ENCODE results near the gene MCUB.
A peak's percentile ranks its signal among the peaks of the same experiment; 100 is the strongest.
"Not testable (repeated sequence)": the region's sequence is repeated elsewhere in the genome, so short reads cannot be mapped to it uniquely, and the experiment has no call there.

The MCUB gene

DNA sequence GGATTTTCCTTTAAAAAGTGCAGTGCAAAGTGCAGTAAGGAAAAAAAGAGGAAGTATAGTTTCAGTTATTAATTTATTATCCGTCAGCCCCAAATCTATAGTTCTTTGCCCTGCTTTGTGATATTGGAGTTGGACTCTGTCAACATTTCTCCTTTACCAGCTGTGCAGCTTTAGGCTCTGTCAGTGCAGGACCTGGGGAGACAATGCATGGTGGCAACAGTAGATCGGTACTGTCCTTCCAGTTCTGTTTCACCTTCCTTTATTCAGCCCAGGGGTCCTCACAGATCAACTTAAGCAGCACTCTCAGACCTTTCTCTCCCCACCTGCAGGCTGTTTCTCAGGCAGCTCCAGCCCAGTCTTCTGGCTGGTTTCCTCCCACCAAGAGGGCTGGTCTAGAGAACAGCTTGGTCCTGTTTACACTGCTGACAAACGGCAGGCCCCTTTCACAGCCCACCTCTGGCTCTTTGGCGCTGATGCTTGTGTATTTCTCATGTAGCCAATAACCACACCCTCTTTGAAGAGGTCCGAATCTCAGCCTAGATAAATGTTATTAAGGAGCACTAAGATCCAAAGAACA lies 71.6 kb downstream of the MCUB start:
- DNase-seq, result no peak

- DNase-seq, result no peak
These were observed 80.6 kb downstream of the MCUB start for GRCh38 chr4:109640644-109641043.

DNA sequence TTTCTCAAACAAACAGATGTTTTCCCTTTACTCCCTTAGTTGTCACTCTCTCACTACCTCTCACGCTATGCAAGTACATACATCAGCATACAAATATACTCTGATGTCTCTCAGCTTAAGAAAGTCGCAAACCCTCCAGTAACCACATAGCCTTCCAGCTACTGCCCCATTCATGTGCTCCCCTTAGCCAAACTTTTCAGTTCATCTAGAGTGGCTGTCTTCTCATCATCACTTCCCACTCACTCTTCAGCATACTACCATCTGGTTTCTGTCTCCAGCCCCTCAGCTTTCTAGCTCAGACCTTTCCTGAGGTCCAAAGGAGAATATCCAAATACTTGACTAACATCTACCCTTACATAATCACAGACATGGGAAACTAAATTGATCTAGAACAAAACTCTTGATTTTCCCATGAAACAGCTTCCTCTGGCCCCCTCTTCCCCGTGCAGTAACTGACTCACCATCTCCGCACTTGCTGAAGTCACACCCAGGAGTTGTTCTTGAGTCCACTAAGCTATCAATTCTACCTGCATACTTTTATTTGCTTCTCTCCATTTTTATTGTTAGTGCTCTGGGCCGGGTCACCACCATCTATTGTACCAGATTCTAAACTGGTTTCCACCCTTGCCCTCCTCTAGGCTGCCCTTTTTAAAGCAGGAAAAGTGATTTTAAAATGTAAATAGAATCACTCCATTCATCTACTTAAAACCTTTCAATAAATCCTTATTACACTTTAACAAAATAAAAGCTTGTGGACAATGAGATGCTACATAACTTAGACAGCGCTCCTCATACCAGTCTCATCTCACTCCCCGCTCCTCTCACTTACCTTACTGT lies 86.0 kb downstream of the MCUB start:
- no peak for DNase-seq

DNA sequence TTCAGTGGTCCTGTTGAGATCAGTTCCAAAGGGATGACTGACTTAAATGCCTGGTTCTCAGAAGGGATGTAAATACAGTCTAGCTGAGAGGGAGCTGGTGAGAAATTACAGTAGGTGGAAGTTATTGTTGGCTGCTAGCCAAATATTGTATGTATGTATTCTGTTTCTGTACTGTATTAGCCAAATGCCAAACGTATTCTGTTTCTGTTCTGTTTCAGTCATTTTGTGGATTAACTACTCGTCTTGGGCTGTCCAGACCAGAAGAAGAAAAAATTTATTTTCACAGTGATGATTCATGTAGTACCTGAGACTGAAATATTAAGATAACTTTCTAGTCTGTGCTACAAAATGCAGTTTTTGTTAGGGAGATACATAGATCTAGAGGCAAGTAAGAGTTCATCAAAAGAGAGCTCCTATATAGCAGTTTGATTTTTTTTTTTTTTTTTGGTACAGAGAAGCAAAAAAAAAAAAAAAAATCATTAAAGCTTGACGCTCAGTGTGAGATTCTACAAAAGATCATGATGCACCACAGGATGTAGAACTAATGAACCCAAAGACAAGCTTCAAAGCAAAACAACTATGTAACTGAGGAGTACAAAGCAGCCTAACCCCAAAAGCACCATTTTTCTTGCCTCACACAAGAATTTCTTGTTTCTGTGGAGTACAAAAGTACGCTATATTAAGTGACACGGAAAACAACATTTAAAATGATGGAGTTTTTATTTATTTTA lies 88.4 kb downstream of the MCUB start:
- no peak for DNase-seq

GRCh38 chr4:109648997-109649575 lies 89.0 kb downstream of the MCUB start:
- no peak for DNase-seq

DNA sequence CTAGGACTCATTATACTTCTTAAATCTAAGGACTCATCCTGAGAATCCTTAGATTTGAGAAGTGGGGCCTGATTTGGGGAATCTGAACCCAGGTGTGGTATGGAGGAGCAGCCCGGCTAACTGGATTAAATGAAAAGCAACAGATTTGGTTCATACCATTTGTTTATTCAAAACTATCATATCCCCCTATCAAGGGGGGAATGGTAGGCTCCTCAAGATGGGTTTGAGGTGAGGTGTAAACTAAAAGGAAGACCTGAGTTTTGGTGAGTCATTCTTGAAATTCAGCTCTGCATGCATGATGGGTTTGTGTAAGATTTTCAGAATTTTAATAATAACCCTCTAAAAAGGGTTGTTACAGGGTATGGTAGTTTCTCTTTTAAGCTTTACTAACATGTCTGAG lies 89.8 kb downstream of the MCUB start:
- no peak for DNase-seq

DNA sequence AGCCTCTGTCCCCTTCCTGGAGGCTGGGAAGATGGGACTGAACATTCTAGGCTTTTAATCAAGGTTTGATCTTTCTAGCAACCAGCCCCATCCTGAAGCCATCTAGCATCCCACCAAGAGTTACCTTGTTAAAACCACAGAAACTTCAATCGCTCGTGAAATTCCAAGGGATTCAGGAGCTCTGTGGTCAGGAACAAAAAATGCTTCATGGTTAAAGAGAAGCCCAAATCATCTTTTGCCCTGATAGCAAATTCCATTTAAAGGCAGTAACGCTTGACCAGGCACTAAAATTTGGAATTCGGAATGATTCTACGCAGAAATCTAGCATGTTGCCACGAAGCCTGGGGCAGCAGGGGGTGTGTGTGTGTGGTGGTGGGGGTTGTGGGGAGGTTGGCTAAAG lies 95.3 kb downstream of the MCUB start:
- DNase-seq, result no peak

- peak; percentile 6 for DNase-seq
These were observed 97.9 kb downstream of the MCUB start for GRCh38 chr4:109657854-109658418.

- DNase-seq, result no peak
These were observed 98.9 kb downstream of the MCUB start for GRCh38 chr4:109658871-109659410.

GRCh38 chr4:109662116-109662515 lies 102.1 kb downstream of the MCUB start:
- no peak for DNase-seq

GRCh38 chr4:109662771-109663170 lies 102.7 kb downstream of the MCUB start:
- no peak for DNase-seq

DNA sequence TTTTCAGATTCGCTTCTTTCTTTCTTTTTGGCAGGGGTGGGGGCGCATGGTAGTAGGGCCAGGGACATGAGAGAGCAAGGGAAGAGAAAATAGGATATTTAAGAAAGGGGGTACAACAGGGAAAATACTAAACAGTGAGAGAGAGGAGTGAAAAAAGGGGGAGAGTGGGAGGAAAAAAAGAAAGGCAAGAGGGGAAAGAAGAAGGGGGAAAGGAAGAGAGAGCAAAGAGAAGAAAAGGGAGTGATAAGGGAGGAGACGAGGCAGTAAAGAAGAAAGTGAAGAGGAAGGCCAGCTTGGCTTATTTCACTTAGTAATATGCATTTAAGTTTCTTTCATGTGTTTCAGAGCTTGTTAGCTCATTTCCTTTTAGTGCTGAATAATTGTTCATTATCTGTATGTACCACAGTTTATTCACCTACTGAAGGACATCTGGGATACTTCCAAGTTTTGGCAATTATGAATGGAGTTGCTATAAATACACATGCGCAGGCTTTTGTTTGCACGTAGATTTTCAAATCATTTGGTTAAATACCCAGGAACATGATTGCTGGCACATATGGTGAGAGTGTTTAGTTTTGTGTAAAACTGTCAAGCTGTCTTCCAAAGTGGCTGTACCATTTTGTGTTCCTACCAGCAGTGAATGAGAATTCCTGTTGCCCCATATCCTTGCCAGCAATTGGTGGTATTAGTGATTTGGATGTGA lies 105.9 kb downstream of the MCUB start:
- DNase-seq, result no peak

DNA sequence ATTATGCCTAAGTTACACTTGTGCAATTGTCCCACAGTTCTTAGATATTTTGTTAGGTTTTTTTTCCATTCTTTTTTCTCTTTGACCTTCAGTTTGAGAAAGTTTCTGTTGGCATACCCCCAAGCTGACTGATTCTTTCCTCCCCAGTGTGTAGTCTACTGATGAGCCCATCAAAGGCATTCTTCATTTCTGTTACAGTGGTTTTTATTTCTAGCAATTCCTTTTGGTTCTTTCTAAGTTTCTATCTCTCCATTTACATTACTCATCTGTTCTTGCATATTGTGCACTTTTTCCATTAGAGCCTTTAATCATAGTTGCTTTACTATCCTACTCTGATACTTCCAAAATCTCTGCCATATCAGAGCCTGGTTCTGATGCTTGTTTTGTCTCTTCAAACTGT lies 111.3 kb downstream of the MCUB start:
- no peak for DNase-seq

DNA sequence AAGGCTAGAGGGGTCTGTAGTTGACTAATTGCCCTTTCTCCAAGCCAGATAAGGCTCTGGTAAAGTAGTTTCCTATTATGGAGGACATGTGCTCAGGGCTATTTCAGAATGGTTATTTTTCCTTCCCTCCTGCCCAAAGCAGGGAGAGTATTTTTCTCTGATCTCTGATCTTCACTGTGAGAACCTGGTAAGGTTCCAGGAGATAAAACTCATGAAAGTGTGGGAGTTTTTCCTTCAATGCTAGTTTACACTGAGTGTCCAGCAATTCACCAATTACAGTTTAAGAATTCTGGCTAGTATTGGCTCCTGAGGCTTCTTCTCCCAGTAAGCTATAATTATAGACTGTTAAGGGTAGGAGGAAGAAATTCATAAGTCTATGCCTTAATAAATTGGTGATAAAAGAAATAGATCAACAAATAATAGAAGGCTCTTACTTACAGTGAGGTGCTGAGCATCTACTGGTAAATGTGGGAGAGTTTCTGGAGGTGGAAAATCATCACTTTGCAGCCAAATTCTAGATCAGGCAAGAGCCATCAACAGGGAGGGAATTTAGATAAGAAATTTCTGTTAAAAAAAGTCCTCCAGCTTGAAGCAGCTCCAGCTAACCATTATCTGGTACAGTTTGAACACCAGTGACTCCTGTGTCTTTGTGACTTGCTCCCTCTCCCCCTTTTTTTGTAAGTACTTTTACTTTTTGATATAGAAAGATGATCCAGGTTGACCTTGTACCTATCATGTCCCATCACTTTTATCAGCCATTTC lies 112.3 kb downstream of the MCUB start:
- DNase-seq, result no peak

DNA sequence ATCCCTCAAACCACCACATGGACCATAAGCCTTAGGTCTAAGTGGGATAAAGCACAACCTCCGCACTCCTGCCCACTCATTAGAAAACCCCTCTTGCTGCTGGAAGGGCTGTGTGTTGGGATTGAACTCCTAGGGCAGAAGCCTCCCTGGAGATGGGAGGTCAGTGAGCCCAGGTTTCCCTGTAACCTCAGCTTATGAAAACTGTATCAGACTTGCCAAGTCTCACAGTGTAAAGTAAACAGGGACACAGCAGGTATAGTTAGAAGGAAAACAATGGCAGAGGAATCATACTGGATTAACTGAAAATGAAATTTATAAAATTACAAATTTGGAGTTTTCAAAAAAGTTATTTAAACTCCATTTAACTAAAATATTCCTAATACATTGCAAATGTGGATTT lies 113.3 kb downstream of the MCUB start:
- DNase-seq, result no peak

GRCh38 chr4:109675181-109675580 lies 115.1 kb downstream of the MCUB start:
- no peak for DNase-seq

DNA sequence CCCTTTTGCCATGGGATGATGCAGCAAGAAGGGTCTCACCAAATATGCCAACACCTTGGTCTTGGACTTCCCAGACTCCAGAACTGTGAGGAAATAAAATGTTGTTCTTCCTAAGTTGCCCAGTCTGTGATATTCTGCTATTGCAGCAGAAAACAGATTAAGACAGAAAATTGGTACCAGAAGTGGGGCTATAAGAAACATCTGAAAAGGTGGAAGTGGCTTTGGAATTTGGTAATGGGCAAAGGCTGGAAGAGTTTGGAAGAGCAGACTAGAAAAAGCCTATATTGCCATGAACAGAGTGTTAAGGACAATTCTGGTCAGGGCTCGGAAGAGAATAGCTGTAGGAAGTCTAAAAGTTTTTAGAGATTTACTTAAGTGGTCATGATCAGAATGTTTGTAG lies 115.8 kb downstream of the MCUB start:
- no peak for DNase-seq

- DNase-seq, result no peak
These were observed 116.8 kb downstream of the MCUB start for GRCh38 chr4:109676886-109677285.

DNA sequence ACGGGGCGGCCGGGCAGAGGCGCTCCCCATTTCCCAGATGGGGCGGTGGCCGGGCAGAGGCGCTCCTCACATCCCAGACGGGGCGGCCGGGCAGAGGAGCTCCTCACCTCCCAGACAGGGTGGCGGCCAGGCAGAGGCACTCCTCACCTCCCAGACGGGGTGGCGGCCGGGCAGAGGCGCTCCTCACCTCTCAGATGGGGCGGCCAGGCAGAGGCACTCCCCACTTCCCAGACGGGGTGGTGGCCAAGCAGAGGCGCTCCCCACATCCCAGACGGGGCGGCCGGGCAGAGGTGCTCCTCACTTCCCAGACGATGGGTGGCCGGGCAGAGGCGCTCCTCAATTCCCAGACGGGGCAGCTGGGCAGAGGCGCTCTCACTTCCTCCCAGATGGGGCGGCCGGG lies 118.4 kb downstream of the MCUB start:
- not testable (repeated sequence) for DNase-seq

DNA sequence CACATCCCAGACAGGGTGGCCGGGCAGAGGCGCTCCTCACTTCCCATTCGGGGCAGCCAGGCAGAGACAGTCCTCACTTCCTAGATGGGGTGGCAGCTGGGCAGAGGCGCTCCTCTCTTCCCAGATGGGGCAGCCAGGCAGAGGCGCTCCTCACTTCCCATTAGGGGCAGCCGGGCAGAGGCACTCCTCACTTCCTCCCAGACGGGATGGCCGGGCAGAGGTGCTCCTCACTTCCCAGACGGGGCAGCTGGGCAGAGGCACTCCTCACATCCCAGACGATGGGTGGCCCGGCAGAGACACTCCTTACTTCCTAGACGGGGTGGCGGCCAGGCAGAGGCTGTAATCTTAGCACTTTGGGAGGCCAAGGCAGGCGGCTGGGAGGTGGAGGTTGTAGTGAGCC lies 118.9 kb downstream of the MCUB start:
- not testable (repeated sequence) for DNase-seq

DNA sequence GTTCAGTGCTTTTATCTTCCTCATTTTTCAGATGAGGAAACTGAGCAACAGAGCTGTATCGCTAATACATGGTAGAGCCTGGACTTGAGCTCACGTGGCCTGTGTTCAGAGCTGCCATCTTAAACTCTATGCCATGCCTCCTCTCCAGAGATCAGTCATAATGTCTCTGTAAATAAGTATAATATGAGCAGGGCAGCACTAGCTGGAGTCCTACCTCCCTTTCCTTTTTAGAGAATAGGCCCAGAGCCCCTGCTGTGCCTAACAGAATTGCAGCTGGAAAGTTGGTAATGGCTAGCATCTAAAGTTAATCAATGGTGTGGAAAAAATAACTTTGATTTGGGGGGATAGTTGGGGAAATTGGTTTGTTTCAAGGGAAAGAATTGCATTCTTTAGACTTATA lies 122.8 kb downstream of the MCUB start:
- no peak for DNase-seq

All from fibroblast of skin of abdomen (primary cell).